ENCODE results near the gene WDR1.

Gene WDR1

DNA sequence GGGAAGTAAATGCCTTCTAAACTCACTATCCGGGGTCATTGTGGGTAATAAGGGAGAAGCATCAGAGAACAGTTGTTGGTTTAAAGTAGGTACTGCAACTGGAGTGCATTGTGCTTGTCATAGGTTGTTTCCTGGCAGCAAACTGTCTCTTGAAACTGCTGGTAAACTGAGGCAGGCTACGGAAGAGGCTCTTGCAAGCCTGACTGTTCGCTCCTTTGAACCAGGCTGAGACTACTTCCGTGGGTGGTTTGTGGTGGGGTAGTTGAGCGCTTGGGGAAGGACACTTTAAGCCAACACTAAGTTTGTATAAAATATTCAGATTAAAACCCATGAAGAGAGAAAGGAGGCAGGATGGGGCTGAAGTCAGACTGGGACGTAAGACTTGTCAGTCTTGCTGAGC, 45.2 kb upstream of the WDR1 start:
- Histone ChIP-seq H3K4me2 (ENCODE audit: low read length) (no peak overlapping the region), H3K9me3 (ENCODE audit: control insufficient read depth, low read length) (no peaks in the 10 kb centered on the region), H3K27me3 (ENCODE audit: control insufficient read depth, insufficient read depth, low read length) (no peaks in the 10 kb centered on the region), H3K4me1 (no peaks in the 10 kb centered on the region), H3K4me3 (ENCODE audit: low read depth, low read length) (no peak overlapping the region), H3K79me2 (no peaks in the 10 kb centered on the region), H3K27ac (no peak overlapping the region), H3K9ac (no peak overlapping the region), H2AFZ (no peak overlapping the region), H3K36me3 (ENCODE audit: control insufficient read depth, insufficient read depth, low read length) (no peaks in the 10 kb centered on the region)
- TF ChIP-seq, protein P1, sequence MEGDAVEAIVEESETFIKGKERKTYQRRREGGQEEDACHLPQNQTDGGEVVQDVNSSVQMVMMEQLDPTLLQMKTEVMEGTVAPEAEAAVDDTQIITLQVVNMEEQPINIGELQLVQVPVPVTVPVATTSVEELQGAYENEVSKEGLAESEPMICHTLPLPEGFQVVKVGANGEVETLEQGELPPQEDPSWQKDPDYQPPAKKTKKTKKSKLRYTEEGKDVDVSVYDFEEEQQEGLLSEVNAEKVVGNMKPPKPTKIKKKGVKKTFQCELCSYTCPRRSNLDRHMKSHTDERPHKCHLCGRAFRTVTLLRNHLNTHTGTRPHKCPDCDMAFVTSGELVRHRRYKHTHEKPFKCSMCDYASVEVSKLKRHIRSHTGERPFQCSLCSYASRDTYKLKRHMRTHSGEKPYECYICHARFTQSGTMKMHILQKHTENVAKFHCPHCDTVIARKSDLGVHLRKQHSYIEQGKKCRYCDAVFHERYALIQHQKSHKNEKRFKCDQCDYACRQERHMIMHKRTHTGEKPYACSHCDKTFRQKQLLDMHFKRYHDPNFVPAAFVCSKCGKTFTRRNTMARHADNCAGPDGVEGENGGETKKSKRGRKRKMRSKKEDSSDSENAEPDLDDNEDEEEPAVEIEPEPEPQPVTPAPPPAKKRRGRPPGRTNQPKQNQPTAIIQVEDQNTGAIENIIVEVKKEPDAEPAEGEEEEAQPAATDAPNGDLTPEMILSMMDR (IDR thresholded peaks at IDR 0.05) = no peak

DNA sequence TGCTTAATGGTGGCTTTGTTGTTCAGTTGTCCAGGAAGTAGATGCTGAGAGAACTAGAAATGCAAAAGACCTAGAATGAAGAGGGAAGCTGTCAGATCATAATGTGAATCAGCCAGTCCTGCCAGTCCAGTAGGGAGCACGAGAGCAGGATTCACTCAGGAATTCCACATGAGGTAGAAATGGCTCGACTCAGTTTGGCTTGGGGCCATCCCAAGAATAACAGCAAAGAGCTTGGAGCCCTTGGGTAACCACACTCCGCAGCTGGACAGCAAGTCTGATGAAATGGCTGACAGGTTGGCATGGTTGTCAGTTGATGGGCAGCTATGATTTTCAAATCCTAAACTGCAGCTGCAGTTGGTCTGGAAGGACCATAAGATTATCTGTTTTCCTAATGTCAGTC, 44.5 kb upstream of the WDR1 start:
- Histone ChIP-seq H3K4me3 (ENCODE audit: low read depth, low read length) (no peak overlapping the region), H3K36me3 (ENCODE audit: control insufficient read depth, insufficient read depth, low read length) (no peaks in the 10 kb centered on the region), H3K27me3 (ENCODE audit: control insufficient read depth, insufficient read depth, low read length) (no peaks in the 10 kb centered on the region), H2AFZ (no peak overlapping the region), H3K79me2 (no peaks in the 10 kb centered on the region), H3K4me2 (ENCODE audit: low read length) (no peak overlapping the region), H3K4me1 (no peaks in the 10 kb centered on the region), H3K9ac (no peak overlapping the region), H3K9me3 (ENCODE audit: control insufficient read depth, low read length) (no peaks in the 10 kb centered on the region), H3K27ac (no peak overlapping the region)
- TF ChIP-seq, protein P1 (IDR thresholded peaks at IDR 0.05) = no peak

- H2AFZ ChIP-seq = no peak overlapping the region
- no peaks in the 10 kb centered on the region for H3K27me3 ChIP-seq (ENCODE audit: control insufficient read depth, insufficient read depth, low read length)
- no peak overlapping the region for H3K27ac ChIP-seq
- H3K79me2 ChIP-seq = no peaks in the 10 kb centered on the region
- no peaks in the 10 kb centered on the region for H3K4me1 ChIP-seq
- H3K4me3 ChIP-seq (ENCODE audit: low read depth, low read length) = no peak overlapping the region
- H3K4me2 ChIP-seq (ENCODE audit: low read length) = no peak overlapping the region
- TF ChIP-seq, protein P1 (IDR thresholded peaks at IDR 0.05) = peak; percentile 27
- H3K9me3 ChIP-seq (ENCODE audit: control insufficient read depth, low read length) = no peaks in the 10 kb centered on the region
- no peak overlapping the region for H3K9ac ChIP-seq
- H3K36me3 ChIP-seq (ENCODE audit: control insufficient read depth, insufficient read depth, low read length) = no peaks in the 10 kb centered on the region
Observed at GRCh38 chr4:10160281-10160856, 43.8 kb upstream of the WDR1 start.

GRCh38 chr4:10159671-10160070, 43.1 kb upstream of the WDR1 start:
- TF ChIP-seq, protein P1 (IDR thresholded peaks at IDR 0.05) = no peak
- H3K9ac ChIP-seq = no peak overlapping the region
- H2AFZ ChIP-seq = no peak overlapping the region
- H3K4me2 ChIP-seq (ENCODE audit: low read length) = no peak overlapping the region
- no peaks in the 10 kb centered on the region for H3K79me2 ChIP-seq
- H3K36me3 ChIP-seq (ENCODE audit: control insufficient read depth, insufficient read depth, low read length) = no peaks in the 10 kb centered on the region
- no peak overlapping the region for H3K4me3 ChIP-seq (ENCODE audit: low read depth, low read length)
- H3K9me3 ChIP-seq (ENCODE audit: control insufficient read depth, low read length) = no peaks in the 10 kb centered on the region
- H3K4me1 ChIP-seq = no peaks in the 10 kb centered on the region
- no peaks in the 10 kb centered on the region for H3K27me3 ChIP-seq (ENCODE audit: control insufficient read depth, insufficient read depth, low read length)
- H3K27ac ChIP-seq = no peak overlapping the region

- Histone ChIP-seq H3K9ac (no peak overlapping the region), H3K4me1 (peaks cover 9% of the 10 kb centered on the region), H3K27me3 (ENCODE audit: control insufficient read depth, insufficient read depth, low read length) (no peaks in the 10 kb centered on the region), H3K4me3 (ENCODE audit: low read depth, low read length) (no peak overlapping the region), H3K9me3 (ENCODE audit: control insufficient read depth, low read length) (no peaks in the 10 kb centered on the region), H2AFZ (no peak overlapping the region), H3K36me3 (ENCODE audit: control insufficient read depth, insufficient read depth, low read length) (no peaks in the 10 kb centered on the region), H3K4me2 (ENCODE audit: low read length) (no peak overlapping the region), H3K79me2 (no peaks in the 10 kb centered on the region), H3K27ac (no peak overlapping the region)
- TF ChIP-seq, protein P1 (IDR thresholded peaks at IDR 0.05) = no peak
Observed at GRCh38 chr4:10158333-10158942, 41.8 kb upstream of the WDR1 start.
